Measurements from ENCODE around the gene CHPF.
A peak's percentile ranks its signal among the peaks of the same experiment; 100 is the strongest.

The CHPF gene

DNA sequence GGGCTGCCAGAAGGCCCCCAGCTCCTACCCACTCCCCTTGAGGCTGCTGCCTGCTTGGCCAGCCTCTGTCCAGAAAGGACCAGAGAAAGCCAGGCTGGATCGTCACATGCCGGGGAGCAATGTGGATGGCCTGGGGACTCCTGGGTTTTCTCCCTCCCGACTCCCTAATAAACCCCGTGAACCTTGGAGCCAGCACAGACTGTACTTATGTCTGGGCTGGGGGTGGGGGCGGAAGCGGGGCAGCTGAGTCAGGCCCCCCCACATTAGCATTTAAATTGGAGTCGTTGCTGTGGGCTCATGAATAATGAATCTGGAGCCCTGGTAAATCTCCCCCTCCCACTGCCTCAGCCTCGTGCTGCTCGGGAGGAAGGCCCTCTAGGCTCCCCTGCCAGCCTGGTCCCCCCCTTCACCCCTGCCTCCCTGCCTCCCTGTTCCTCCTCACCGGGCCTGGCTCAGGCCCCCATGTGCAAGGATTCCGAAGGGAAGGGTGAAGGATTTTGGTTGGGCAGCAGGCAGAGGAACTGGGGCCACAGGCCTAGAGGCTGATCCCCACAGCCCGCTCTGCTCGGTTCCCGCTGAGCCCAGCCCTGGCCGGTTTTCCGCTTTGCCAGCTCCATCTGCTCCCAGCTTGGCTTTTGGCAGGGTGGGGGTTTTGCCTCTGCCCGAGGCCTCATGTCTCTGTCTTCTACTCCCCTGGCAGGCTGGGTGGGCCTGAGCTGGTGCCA, 36.6 kb downstream of the CHPF start:
- Histone ChIP-seq H3K4me3 (ENCODE audit: insufficient read depth, low read depth, low read length) (no peak overlapping the region), H3K27me3 (ENCODE audit: control insufficient read depth, insufficient read depth, low read length, poor library complexity, severe bottlenecking) (no peaks in the 10 kb centered on the region), H3K9me3 (ENCODE audit: control insufficient read depth, low read length) (no peaks in the 10 kb centered on the region), H3K4me1 (ENCODE audit: control insufficient read depth, insufficient read depth, low read length) (peaks cover 40% of the 10 kb centered on the region), H3K36me3 (ENCODE audit: control insufficient read depth, insufficient read depth, low read length) (no peaks in the 10 kb centered on the region), H3K27ac (ENCODE audit: insufficient read depth, low read depth, low read length, poor library complexity, severe bottlenecking) (peak overlapping the region; percentile 67)
- 27 to 33% methylated on average over 15 to 17 of the region's 17 CpGs for WGBS, 2 experiments

DNA sequence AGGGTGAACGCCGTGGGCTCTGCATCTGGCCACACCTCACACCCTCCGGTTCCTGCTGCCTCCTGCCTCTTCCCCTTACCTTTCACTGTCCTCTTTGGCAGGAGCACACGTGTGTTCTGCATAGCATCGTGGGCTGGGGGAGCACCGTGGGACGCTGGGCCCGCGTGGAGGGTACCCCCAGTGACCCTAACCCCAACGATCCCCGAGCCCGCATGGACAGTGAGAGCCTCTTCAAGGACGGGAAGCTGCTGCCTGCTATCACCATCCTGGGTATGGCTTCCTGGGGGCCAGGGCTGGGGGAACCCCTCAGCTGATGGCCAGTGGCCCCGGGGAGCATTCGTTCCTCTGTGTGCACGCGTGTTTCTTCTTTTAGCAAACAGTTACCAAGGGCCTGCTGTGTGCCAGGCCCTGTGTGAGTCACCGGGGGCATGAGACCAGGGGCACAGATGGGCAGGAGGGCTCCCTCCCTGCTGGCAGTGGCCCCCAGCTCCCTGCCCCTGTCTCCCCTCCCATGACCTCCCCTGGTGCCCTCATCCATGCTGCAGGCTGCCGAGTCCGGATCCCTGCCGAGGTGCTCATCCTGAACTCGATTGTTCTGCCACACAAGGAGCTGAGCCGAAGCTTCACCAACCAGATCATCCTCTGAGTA, 37.3 kb downstream of the CHPF start:
- Histone ChIP-seq H3K27ac (ENCODE audit: insufficient read depth, low read depth, low read length, poor library complexity, severe bottlenecking) (peak overlapping the region; percentile 67), H3K4me3 (ENCODE audit: insufficient read depth, low read depth, low read length) (no peak overlapping the region), H3K9me3 (ENCODE audit: control insufficient read depth, low read length) (no peaks in the 10 kb centered on the region), H3K27me3 (ENCODE audit: control insufficient read depth, insufficient read depth, low read length, poor library complexity, severe bottlenecking) (no peaks in the 10 kb centered on the region), H3K36me3 (ENCODE audit: control insufficient read depth, insufficient read depth, low read length) (no peaks in the 10 kb centered on the region), H3K4me1 (ENCODE audit: control insufficient read depth, insufficient read depth, low read length) (peaks cover 40% of the 10 kb centered on the region)
- 76 to 79% methylated on average over 23 of the region's 23 CpGs for WGBS, 2 experiments

DNA sequence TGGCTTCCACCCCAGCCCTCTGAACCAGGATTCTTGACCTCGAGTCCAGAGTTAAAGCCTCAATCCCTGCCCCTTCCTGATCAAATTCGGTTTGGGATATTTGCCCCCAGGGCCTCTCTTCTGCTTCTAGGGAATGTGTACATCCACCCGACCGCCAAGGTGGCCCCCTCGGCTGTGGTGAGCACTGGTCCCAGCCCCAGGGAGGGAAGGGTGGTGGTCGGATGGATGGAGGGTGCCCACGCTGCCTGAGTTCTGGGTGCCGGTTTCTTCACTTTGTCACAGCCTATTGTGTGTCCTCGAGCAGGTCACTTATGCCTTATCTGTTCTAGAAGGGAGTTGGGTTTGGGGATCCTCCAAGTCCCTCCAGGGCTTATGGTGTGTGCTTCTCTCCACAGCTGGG, 38.0 kb downstream of the CHPF start:
- Histone ChIP-seq H3K27ac (ENCODE audit: insufficient read depth, low read depth, low read length, poor library complexity, severe bottlenecking) (no peak overlapping the region), H3K4me1 (ENCODE audit: control insufficient read depth, insufficient read depth, low read length) (peaks cover 38% of the 10 kb centered on the region), H3K4me3 (ENCODE audit: insufficient read depth, low read depth, low read length) (no peak overlapping the region), H3K9me3 (ENCODE audit: control insufficient read depth, low read length) (no peaks in the 10 kb centered on the region), H3K27me3 (ENCODE audit: control insufficient read depth, insufficient read depth, low read length, poor library complexity, severe bottlenecking) (no peaks in the 10 kb centered on the region), H3K36me3 (ENCODE audit: control insufficient read depth, insufficient read depth, low read length) (no peaks in the 10 kb centered on the region)
- 90 to 93% methylated on average over 9 of the region's 9 CpGs for WGBS, 2 experiments

DNA sequence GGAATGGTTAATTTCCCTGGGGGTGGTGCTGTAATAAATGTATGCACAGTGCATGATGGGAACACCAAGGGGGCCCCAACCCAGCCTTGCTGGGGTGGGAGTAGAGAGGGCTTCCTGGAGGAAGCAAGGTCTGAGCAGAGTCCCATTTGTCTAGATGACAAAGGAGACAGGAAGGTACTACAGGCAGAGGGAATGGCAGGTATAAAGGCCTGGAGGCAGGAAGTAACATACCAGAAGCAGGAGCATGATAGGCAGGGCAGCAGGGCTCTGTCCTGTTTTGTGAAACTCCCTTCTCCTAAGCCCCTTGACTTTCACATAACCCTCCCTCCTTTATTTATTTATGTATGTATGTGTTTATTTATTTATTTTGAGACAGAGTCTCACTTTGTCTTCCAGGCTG, 41.0 kb downstream of the CHPF start:
- H3K4me1 ChIP-seq (ENCODE audit: control insufficient read depth, insufficient read depth, low read length), result peaks cover 25% of the 10 kb centered on the region
- H3K4me3 ChIP-seq (ENCODE audit: insufficient read depth, low read depth, low read length), result no peak overlapping the region
- H3K36me3 ChIP-seq (ENCODE audit: control insufficient read depth, insufficient read depth, low read length), result no peaks in the 10 kb centered on the region
- no peaks in the 10 kb centered on the region for H3K9me3 ChIP-seq (ENCODE audit: control insufficient read depth, low read length)
- peaks cover 9% of the 10 kb centered on the region for H3K27me3 ChIP-seq (ENCODE audit: control insufficient read depth, insufficient read depth, low read length, poor library complexity, severe bottlenecking)
- no peak overlapping the region for H3K27ac ChIP-seq (ENCODE audit: insufficient read depth, low read depth, low read length, poor library complexity, severe bottlenecking)

DNA sequence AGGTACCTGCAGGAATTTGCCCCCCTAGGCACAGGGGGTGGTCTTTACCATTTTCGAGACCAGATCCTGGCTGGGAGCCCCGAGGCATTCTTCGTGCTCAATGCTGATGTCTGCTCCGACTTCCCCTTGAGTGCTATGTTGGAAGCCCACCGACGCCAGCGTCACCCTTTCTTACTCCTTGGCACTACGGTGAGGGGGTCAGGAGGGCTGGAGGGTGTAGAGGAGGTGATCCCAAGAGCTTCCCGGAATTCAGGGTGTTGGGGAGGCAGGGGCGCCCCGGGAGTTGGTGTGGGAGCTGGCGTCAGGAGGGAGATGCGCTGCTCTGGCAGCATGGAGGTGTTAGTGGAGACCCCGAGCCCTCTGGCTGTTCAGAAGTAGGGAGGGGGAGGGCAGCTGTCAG, 41.8 kb downstream of the CHPF start:
- Histone ChIP-seq H3K4me3 (ENCODE audit: insufficient read depth, low read depth, low read length) (no peak overlapping the region), H3K27ac (ENCODE audit: insufficient read depth, low read depth, low read length, poor library complexity, severe bottlenecking) (no peak overlapping the region), H3K9me3 (ENCODE audit: control insufficient read depth, low read length) (no peaks in the 10 kb centered on the region), H3K4me1 (ENCODE audit: control insufficient read depth, insufficient read depth, low read length) (peaks cover 21% of the 10 kb centered on the region), H3K36me3 (ENCODE audit: control insufficient read depth, insufficient read depth, low read length) (no peaks in the 10 kb centered on the region), H3K27me3 (ENCODE audit: control insufficient read depth, insufficient read depth, low read length, poor library complexity, severe bottlenecking) (peaks cover 16% of the 10 kb centered on the region)
- 93% methylated on average over 14 of the region's 14 CpGs for WGBS, 2 experiments

DNA sequence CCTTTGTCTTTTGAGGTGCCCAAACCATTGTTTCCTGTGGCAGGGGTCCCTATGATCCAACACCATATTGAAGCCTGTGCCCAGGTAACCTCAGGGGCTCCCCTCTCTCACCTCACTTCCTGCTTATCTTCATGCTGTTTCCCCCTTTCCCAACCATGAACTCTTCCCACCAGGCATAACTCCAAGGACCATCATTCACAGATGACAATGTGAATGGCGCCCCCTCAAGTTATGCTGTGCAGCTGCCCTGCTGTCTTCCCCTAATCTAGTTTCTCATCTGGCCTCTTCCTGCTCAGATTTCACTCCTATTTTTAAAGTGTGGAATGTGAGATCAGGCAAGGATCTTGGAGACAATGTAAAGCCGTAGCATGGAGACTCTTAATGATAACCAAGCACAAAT, 43.5 kb downstream of the CHPF start:
- Histone ChIP-seq H3K36me3 (ENCODE audit: control insufficient read depth, insufficient read depth, low read length) (no peaks in the 10 kb centered on the region), H3K4me1 (ENCODE audit: control insufficient read depth, insufficient read depth, low read length) (peaks cover 20% of the 10 kb centered on the region), H3K27ac (ENCODE audit: insufficient read depth, low read depth, low read length, poor library complexity, severe bottlenecking) (no peak overlapping the region), H3K4me3 (ENCODE audit: insufficient read depth, low read depth, low read length) (no peak overlapping the region), H3K27me3 (ENCODE audit: control insufficient read depth, insufficient read depth, low read length, poor library complexity, severe bottlenecking) (peaks cover 34% of the 10 kb centered on the region), H3K9me3 (ENCODE audit: control insufficient read depth, low read length) (no peaks in the 10 kb centered on the region)
- WGBS, 2 experiments, result 91 to 95% methylated on average over 2 of the region's 2 CpGs

DNA sequence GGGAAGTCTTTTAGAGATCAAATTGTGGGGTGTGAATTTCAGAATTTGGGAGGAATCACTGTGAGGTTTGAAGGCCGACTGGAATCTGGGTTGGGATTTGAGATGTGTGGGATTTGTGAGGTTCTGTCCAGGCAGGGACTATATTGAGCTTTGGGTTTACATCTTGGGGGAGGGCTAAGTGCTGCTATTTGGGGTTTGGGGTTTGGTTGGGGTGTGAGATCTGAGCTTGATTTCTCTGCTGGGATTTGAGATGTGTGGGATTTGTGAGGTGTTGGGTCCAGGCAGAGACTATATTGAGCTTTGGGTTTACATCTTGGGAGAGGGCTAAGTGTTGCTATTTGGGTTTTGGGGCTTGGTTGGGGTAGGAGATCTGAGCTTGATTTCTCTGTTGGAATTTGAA, 44.1 kb downstream of the CHPF start:
- Histone ChIP-seq H3K9me3 (ENCODE audit: control insufficient read depth, low read length) (no peaks in the 10 kb centered on the region), H3K4me3 (ENCODE audit: insufficient read depth, low read depth, low read length) (peak overlapping the region; percentile 51), H3K27ac (ENCODE audit: insufficient read depth, low read depth, low read length, poor library complexity, severe bottlenecking) (no peak overlapping the region), H3K36me3 (ENCODE audit: control insufficient read depth, insufficient read depth, low read length) (no peaks in the 10 kb centered on the region), H3K27me3 (ENCODE audit: control insufficient read depth, insufficient read depth, low read length, poor library complexity, severe bottlenecking) (peaks cover 39% of the 10 kb centered on the region), H3K4me1 (ENCODE audit: control insufficient read depth, insufficient read depth, low read length) (peaks cover 20% of the 10 kb centered on the region)
- 83 to 89% methylated on average over 1 of the region's 1 CpG for WGBS, 2 experiments

DNA sequence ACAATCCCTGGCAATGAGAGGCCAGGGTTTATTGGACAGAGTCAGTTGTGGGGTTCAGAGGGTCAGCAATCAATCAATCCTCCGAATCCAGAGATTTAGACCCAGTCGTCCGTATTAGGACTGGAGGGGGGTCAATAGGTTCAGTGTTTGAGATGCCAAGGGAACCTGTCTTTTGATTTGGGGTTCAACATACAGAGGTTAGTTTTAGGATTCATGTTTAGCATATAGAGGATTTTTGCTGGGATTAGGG, 44.6 kb downstream of the CHPF start:
- WGBS, 2 experiments, result 6 to 9% methylated on average over 3 of the region's 3 CpGs

DNA sequence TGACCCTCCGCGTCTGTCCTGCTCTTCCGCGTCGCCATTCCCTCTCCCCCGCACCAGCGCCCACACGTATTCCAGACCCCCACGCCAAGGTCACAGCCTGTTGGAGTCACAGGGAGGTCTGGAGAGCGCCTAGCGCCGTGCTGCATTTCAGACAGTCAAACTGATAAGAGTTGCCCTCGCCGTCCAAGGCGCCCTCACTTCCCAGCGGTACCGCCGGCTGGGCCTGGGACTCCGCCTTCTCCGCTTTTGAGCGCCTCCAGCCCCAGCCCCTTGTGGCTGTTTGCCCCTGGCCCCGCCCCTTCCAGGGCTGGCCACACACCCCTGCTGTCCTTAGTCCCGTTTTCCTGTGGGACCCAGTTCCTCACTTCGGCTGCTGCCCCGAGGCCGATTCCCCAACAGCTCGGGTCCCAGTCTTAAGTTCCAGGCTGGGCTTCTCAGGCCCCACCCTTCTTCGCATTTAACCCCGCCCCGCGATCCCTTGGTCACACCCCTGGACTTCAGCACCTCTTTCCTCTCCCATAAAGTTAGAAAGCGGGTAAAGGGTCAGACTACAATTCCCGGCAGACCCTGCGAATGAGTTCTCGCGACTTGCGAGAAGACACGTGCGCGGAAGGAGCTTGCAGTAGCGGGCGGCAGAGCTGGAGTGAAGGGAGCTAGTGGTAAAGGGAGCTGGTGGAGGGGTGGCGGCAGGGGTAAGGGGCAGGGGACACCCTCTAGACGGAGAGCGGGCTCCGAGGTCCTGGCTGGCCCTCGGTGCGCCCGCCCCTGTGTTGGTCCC, 45.1 kb downstream of the CHPF start, which contains the start of gene GMPPA:
GMPPA (plus strand) TSS at position 612 of the 778 bp plus-strand sequence. CDS start 1,085 bp downstream, outside the sequence.
- WGBS, 2 experiments, result 0% methylated on average over 49 of the region's 49 CpGs
- peak within 1 kb of the TSS; percentile 51 for H3K4me3 ChIP-seq (ENCODE audit: insufficient read depth, low read depth, low read length)
- H3K36me3 ChIP-seq (ENCODE audit: control insufficient read depth, insufficient read depth, low read length), result no peaks in the 10 kb centered on the region
- no peaks in the 10 kb centered on the region for H3K9me3 ChIP-seq (ENCODE audit: control insufficient read depth, low read length)
- H3K4me1 ChIP-seq (ENCODE audit: control insufficient read depth, insufficient read depth, low read length), result peaks cover 20% of the 10 kb centered on the region
- H3K27ac ChIP-seq (ENCODE audit: insufficient read depth, low read depth, low read length, poor library complexity, severe bottlenecking), result no peak within 1 kb of the TSS
- H3K27me3 ChIP-seq (ENCODE audit: control insufficient read depth, insufficient read depth, low read length, poor library complexity, severe bottlenecking), result peaks cover 50% of the 10 kb centered on the region

More for the DNA sequence above, 44.6 kb downstream of the CHPF start:
- Histone ChIP-seq H3K27me3 (ENCODE audit: control insufficient read depth, insufficient read depth, low read length, poor library complexity, severe bottlenecking) (peaks cover 45% of the 10 kb centered on the region), H3K4me1 (ENCODE audit: control insufficient read depth, insufficient read depth, low read length) (peaks cover 20% of the 10 kb centered on the region), H3K27ac (ENCODE audit: insufficient read depth, low read depth, low read length, poor library complexity, severe bottlenecking) (no peak overlapping the region), H3K4me3 (ENCODE audit: insufficient read depth, low read depth, low read length) (peak overlapping the region; percentile 51), H3K36me3 (ENCODE audit: control insufficient read depth, insufficient read depth, low read length) (no peaks in the 10 kb centered on the region), H3K9me3 (ENCODE audit: control insufficient read depth, low read length) (no peaks in the 10 kb centered on the region)

DNA sequence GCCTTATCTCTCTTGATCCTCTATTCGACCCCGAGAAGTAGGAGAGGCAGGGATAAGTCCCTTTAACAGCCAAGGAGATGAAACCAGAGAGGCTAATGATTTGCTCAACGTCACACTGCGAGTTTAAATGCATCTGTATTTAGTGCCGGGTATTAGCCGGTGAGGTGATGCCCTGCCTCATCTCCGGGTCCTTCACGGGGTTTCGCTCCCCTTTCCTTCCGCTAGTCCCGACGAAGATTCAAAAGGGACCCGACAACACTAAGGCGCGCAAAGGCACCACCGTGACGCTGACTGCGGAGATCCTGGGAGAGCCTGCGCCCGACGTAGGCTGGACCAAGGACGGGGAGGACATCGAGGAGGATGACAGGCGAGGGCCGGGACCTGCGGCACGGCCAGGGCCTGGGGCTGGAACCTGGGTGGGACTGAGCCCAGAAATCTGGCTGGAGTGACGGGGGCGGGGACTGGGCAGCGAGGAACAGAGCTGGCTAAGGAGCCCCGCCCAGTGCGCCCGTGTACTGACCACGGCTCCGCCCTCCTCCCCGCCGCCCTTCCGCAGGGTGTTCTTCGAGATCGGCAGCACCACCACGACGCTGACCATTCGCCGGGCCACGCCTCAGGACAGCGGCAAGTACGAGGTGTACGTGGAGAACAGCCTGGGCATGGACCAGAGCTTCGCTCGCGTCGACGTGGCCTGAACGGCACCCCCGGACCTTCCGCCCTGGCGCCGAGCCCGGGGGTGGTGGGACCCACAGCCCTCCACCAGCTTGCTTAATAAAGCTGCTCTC, 45.9 kb downstream of the CHPF start:
- peaks cover 56% of the 10 kb centered on the region for H3K27me3 ChIP-seq (ENCODE audit: control insufficient read depth, insufficient read depth, low read length, poor library complexity, severe bottlenecking)
- H3K36me3 ChIP-seq (ENCODE audit: control insufficient read depth, insufficient read depth, low read length), result no peaks in the 10 kb centered on the region
- peaks cover 20% of the 10 kb centered on the region for H3K4me1 ChIP-seq (ENCODE audit: control insufficient read depth, insufficient read depth, low read length)
- H3K9me3 ChIP-seq (ENCODE audit: control insufficient read depth, low read length), result no peaks in the 10 kb centered on the region
- no peak overlapping the region for H3K27ac ChIP-seq (ENCODE audit: insufficient read depth, low read depth, low read length, poor library complexity, severe bottlenecking)
- H3K4me3 ChIP-seq (ENCODE audit: insufficient read depth, low read depth, low read length), result peak overlapping the region; percentile 51
- 4 to 5% methylated on average over 59 of the region's 59 CpGs for WGBS, 2 experiments

Measured in ectodermal cell (in vitro differentiated cells).